ENCODE results near the gene PAX3.

PAX3 gene

DNA sequence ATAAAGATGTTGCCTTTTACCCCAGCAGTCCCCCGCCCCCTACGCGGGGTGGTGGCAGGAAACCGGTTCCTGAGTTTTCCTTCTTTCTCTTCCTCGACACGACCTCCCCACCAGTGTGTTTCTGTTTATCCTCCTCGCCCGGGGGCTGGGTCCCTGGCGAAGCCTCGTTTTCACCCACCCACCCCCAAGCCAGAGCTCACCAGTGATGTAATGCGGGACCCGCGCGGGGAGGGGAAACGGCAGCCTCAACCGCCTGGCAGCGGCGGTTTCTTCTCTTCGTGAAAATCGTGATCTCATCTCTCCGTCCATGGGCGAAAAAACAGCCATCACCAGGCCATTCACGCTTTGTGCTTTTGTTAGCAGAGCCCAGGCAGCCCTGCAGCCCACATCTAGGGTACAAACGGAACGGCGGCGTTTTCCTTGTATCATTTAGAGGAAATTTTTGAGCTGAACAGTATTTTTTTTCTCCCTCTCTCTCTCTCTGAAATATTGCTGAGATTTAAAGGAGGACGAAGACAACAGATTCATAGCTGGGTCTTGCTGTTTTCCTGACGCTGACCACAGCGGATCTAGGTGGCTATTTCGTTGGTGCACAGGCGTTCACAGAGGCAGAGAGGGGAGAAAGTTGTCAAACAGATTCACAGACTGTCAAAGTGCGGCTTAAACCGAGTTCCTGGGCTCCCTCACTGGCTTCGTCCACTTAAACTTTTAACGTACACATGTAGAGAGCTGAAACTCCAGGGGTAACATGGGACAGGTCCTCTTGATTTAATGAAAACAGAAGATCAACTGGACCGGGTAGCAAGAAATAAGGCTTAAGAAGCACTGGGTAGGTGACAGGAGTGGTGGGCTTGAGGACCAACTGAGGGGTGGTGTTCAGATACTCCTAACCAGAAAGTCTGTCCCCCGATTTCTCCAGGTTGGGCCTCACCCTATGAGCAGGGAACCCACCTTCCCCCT lies 21.9 kb upstream of the PAX3 start:
- Histone ChIP-seq H3K27me3 (ENCODE audit: insufficient read depth, poor library complexity, severe bottlenecking) (peaks cover 65% of the 10 kb centered on the region), H3K4me1 (ENCODE audit: insufficient read depth, poor library complexity, severe bottlenecking) (peaks cover 2% of the 10 kb centered on the region), H3K4me3 (ENCODE audit: severe bottlenecking) (no peak overlapping the region), H3K9me3 (ENCODE audit: severe bottlenecking) (no peaks in the 10 kb centered on the region), H3K27ac (ENCODE audit: poor library complexity, severe bottlenecking) (no peak overlapping the region), H3K36me3 (ENCODE audit: low read depth) (no peaks in the 10 kb centered on the region)
- no peak for ATAC-seq (ENCODE audit: low read depth)
- peak; percentile 34 for DNase-seq (ENCODE audit: low spot score)
- TF ChIP-seq CTCF (IDR thresholded peaks at IDR 0.05; ENCODE audit: poor library complexity, severe bottlenecking): no peak

DNA sequence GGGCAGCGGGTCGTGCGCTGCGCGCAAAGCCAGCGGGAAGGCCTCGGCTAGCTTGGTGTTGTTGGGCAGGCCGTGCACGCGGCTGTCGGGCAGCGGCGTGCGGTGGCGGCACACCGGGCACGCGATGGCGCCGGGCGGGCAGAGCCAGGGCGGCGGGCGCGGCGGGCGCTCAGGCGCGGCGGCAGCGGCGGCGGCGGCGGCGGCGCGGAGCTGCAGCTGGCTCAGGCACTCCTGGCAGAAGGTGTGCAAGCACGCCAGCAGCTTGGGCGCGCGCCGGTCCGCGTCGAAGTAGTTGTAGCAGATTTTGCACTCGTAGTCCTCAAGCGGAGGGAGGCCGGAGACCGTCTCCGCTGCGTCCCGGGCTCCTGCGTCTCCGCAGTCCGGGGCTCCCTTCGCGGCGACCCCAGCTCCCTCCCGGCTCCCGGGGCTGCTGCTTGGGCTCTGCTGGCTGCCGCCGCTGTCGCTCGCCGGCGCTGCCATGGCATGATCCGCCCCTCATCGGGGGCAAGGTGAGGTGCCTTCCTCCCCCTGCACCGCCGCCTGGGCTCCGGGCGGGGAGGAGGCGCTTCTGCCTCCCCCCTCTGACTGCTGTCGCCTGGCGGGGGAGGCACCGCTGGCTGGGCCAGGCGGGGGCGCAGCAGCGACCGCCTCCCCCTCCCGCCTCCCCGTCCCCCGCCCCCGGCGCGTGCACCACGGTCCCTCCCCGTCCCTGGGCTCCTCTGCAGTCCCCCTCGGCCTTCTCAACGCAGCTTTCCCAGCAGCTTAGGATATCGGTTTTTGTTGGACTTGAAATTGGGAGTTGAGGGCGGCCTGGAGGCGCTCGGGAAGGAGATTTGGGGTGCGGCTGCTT lies 21.0 kb upstream of the PAX3 start:
- Histone ChIP-seq H3K4me3 (ENCODE audit: severe bottlenecking) (peak overlapping the region; percentile 8), H3K9me3 (ENCODE audit: severe bottlenecking) (no peaks in the 10 kb centered on the region), H3K4me1 (ENCODE audit: insufficient read depth, poor library complexity, severe bottlenecking) (peaks cover 2% of the 10 kb centered on the region), H3K27ac (ENCODE audit: poor library complexity, severe bottlenecking) (no peak overlapping the region), H3K27me3 (ENCODE audit: insufficient read depth, poor library complexity, severe bottlenecking) (peaks cover 72% of the 10 kb centered on the region), H3K36me3 (ENCODE audit: low read depth) (no peaks in the 10 kb centered on the region)
- DNase-seq (ENCODE audit: low spot score) (peak; percentile 42), ATAC-seq (ENCODE audit: low read depth) (peak; percentile 28)
- TF ChIP-seq CTCF (IDR thresholded peaks at IDR 0.05; ENCODE audit: poor library complexity, severe bottlenecking): no peak

DNA sequence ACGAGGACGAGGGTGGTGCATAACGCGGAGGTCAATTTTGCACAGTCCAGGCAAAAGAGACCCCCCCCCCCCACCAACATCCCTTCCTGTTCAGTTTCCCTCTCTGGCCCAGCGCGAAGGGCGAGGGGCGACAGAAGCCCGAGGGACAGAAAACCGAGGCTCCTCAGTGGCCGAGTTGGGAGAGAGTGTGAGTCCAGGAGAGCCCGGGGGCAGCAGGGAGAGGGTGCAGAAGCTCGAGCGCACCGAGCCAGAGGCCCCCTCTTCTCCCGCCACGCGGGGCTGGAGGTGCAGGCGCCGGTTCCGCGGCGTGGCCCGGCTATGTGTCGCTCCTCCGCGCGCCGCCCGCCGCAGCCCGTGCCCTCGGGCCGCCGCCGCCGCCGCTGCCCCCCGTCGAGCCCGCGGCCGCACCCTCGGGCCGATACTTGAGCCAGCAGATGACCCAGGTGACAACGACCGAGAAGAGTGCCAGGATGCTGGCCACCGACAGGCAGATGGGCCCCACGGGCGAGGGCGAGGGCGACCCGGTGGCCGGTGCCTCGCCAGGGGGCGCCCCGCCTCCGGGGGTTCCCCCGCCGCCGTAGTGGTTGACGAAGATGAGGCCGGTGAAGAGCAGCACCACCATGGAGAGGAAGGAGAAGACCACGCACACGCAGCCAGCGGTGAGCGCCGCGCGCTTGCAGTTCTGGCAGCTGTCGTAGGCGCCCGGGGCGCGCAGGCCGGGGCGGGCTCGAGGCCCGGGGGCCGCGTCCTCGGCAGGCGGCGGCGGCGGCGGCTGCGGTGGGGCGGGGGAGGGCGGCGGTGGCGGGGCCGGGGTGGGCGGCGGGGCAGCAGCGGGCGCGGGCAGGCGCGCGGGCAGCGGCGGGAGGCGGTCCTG lies 20.2 kb upstream of the PAX3 start:
- H3K4me1 ChIP-seq (ENCODE audit: insufficient read depth, poor library complexity, severe bottlenecking): peaks cover 2% of the 10 kb centered on the region
- H3K9me3 ChIP-seq (ENCODE audit: severe bottlenecking): no peaks in the 10 kb centered on the region
- H3K27me3 ChIP-seq (ENCODE audit: insufficient read depth, poor library complexity, severe bottlenecking): peaks cover 79% of the 10 kb centered on the region
- no peak for TF ChIP-seq CTCF (IDR thresholded peaks at IDR 0.05; ENCODE audit: poor library complexity, severe bottlenecking)
- H3K27ac ChIP-seq (ENCODE audit: poor library complexity, severe bottlenecking): no peak overlapping the region
- H3K36me3 ChIP-seq (ENCODE audit: low read depth): no peaks in the 10 kb centered on the region
- H3K4me3 ChIP-seq (ENCODE audit: severe bottlenecking): peak overlapping the region; percentile 27
- ATAC-seq (ENCODE audit: low read depth) (0 out of 3 replicates have a peak, but pooled peaks have one; percentile 26), DNase-seq (ENCODE audit: low spot score) (no peak)

- Histone ChIP-seq H3K4me1 (ENCODE audit: insufficient read depth, poor library complexity, severe bottlenecking) (peaks cover 2% of the 10 kb centered on the region), H3K9me3 (ENCODE audit: severe bottlenecking) (no peaks in the 10 kb centered on the region), H3K4me3 (ENCODE audit: severe bottlenecking) (peak overlapping the region; percentile 27), H3K27ac (ENCODE audit: poor library complexity, severe bottlenecking) (no peak overlapping the region), H3K36me3 (ENCODE audit: low read depth) (no peaks in the 10 kb centered on the region), H3K27me3 (ENCODE audit: insufficient read depth, poor library complexity, severe bottlenecking) (peaks cover 82% of the 10 kb centered on the region)
- DNase-seq (ENCODE audit: low spot score) (no peak), ATAC-seq (ENCODE audit: low read depth) (peak; percentile 92)
- TF ChIP-seq CTCF (IDR thresholded peaks at IDR 0.05; ENCODE audit: poor library complexity, severe bottlenecking): peak; percentile 75
Measured at GRCh38 chr2:222318026-222318711, 19.4 kb upstream of the PAX3 start.
